ENCODE results near the gene ZWILCH. TPM values are rescaled to one million over a fixed set of nuclear protein-coding genes. Genes with fewer than 3 reads are reported as not detected.

The ZWILCH gene
- total and polyA plus RNA-seq, 8 donors, result 0.89 to 46.7 (median 5.8) TPM

- WGBS, 5 donors, result 85 to 100% (median 90%) methylated on average over 2 of the region's 2 CpGs
- DNase-seq, result no peak
- intact Hi-C loops (cut with DNase I; ENCODE audit: low total_unique reads), result no loop called here
Measured at GRCh38 chr15:66477011-66477410, 28.1 kb upstream of the ZWILCH start.

GRCh38 chr15:66480267-66480666 is 24.9 kb upstream of the ZWILCH start:
- peaks cover 12 to 35% (median 34%) of the 10 kb centered on the region in 4 donors for H3K36me3 ChIP-seq
- no peaks in the 10 kb centered on the region for H3K9me3 ChIP-seq
- no peaks in the 10 kb centered on the region for H3K27me3 ChIP-seq
- DNase-seq, result no peak
- intact Hi-C loops (cut with DNase I; ENCODE audit: low total_unique reads), result no loop called here
- H3K27ac ChIP-seq, result no peak overlapping the region
- 80 to 97% (median 88%) methylated on average over 6 of the region's 6 CpGs for WGBS, 5 donors
- H3K4me1 ChIP-seq, result peaks cover 0 to 10% (median 0%) of the 10 kb centered on the region in 4 donors
- no peak for TF ChIP-seq EP300 (IDR thresholded peaks at IDR 0.05)
- TF ChIP-seq POLR2A (IDR thresholded peaks at IDR 0.05), result no peak
- TF ChIP-seq CTCF (IDR thresholded peaks at IDR 0.05), result no peak
- no peak for TF ChIP-seq POLR2AphosphoS5 (IDR thresholded peaks at IDR 0.05)
- H3K4me3 ChIP-seq, result no peak overlapping the region

More at GRCh38 chr15:66477011-66477410, 28.1 kb upstream of the ZWILCH start:
- Histone ChIP-seq H3K36me3 (peaks cover 3 to 14% (median 13%) of the 10 kb centered on the region in 4 donors), H3K27ac (no peak overlapping the region), H3K27me3 (no peaks in the 10 kb centered on the region), H3K4me1 (peaks cover 0 to 12% (median 5%) of the 10 kb centered on the region in 4 donors), H3K4me3 (no peak overlapping the region), H3K9me3 (no peaks in the 10 kb centered on the region)
- no peak for TF ChIP-seq EP300 (IDR thresholded peaks at IDR 0.05)
- TF ChIP-seq CTCF (IDR thresholded peaks at IDR 0.05), result no peak
- no peak for TF ChIP-seq POLR2AphosphoS5 (IDR thresholded peaks at IDR 0.05)
- TF ChIP-seq POLR2A (IDR thresholded peaks at IDR 0.05), result no peak

GRCh38 chr15:66481107-66481856 is 23.8 kb upstream of the ZWILCH start:
- intact Hi-C loops (cut with DNase I; ENCODE audit: low total_unique reads), result no loop called here
- Histone ChIP-seq H3K27me3 (no peaks in the 10 kb centered on the region), H3K9me3 (no peaks in the 10 kb centered on the region), H3K4me1 (peaks cover 0 to 10% (median 0%) of the 10 kb centered on the region in 4 donors), H3K4me3 (no peak overlapping the region), H3K36me3 (peaks cover 14 to 45% (median 44%) of the 10 kb centered on the region in 4 donors), H3K27ac (no peak overlapping the region)
- DNase-seq, result no peak
- WGBS, 5 donors, result 89 to 95% (median 91%) methylated on average over 10 of the region's 10 CpGs
- TF ChIP-seq EP300 (IDR thresholded peaks at IDR 0.05) (no peak), POLR2A (IDR thresholded peaks at IDR 0.05) (no peak), CTCF (IDR thresholded peaks at IDR 0.05) (no peak), POLR2AphosphoS5 (IDR thresholded peaks at IDR 0.05) (no peak)

- H3K27me3 ChIP-seq, result no peaks in the 10 kb centered on the region
- DNase-seq, result no peak
- no peaks in the 10 kb centered on the region for H3K9me3 ChIP-seq
- TF ChIP-seq EP300 (IDR thresholded peaks at IDR 0.05) (no peak), POLR2AphosphoS5 (IDR thresholded peaks at IDR 0.05) (no peak), POLR2A (IDR thresholded peaks at IDR 0.05) (no peak), CTCF (IDR thresholded peaks at IDR 0.05) (no peak)
- intact Hi-C loops (cut with DNase I; ENCODE audit: low total_unique reads), result no loop called here
- H3K4me3 ChIP-seq, result no peak overlapping the region
- H3K27ac ChIP-seq, result no peak overlapping the region
- peaks cover 16 to 56% (median 54%) of the 10 kb centered on the region in 4 donors for H3K36me3 ChIP-seq
- WGBS, 5 donors, result 87 to 91% (median 90%) methylated on average over 9 of the region's 9 CpGs
- peaks cover 0 to 10% (median 0%) of the 10 kb centered on the region in 4 donors for H3K4me1 ChIP-seq
Measured at GRCh38 chr15:66482539-66482938, 22.6 kb upstream of the ZWILCH start.
